Prostate gland (tissue), 2 donors: ENCODE results near the gene TBX3. TPM values are rescaled to one million over a fixed set of nuclear protein-coding genes. Genes with fewer than 3 reads are reported as not detected.

Experiments
- DNase-seq: peaks from one replicate; pipeline ENCODE4 v3.0.0-alpha.2; 2019; ENCODE audit warnings: low spot score
- H3K27ac ChIP-seq, 2 donors: fragments of 200-600 bp; sonication (generic); 2 replicates each; pipeline ENCODE4 v1.5.1; 2017 to 2019
- H3K27me3 ChIP-seq: fragments of 200-600 bp; sonication (generic); replicated peaks from 2 replicates; pipeline ENCODE4 v1.5.1; 2019; ENCODE audit not compliant: insufficient read depth
- H3K36me3 ChIP-seq, 2 donors: fragments of 200-600 bp; sonication (generic); 1 replicate in 1 of 2; 2 replicates in 1 of 2; pipeline versions ENCODE4 v1.5.1 to v1.8.1; 2017 to 2019
- H3K4me1 ChIP-seq: fragments of 200-600 bp; sonication (generic); replicated peaks from 2 replicates; pipeline ENCODE4 v1.5.1; 2019
- H3K4me3 ChIP-seq, 2 donors: fragments of 200-600 bp; sonication (generic); 2 replicates each; pipeline ENCODE4 v1.5.1; 2017 to 2019
- H3K9me3 ChIP-seq: fragments of 200-600 bp; sonication (generic); 2 replicates; pipeline ENCODE4 v1.5.1; 2017
- POLR2A ChIP-seq: fragments of 450-650 bp; IDR thresholded peaks from one replicate; pipeline ENCODE4 v1.6.1; 2016; ENCODE audit warnings: antibody characterized with exemption, mild to moderate bottlenecking
- POLR2AphosphoS5 ChIP-seq: sonication (generic); formaldehyde crosslinking; IDR thresholded peaks from one replicate; pipeline ENCODE4 v1.6.1; 2017; ENCODE audit warnings: antibody characterized with exemption
- intact Hi-C: fragments of 100-400 bp; cut with DNase I; formaldehyde crosslinking; loops from one replicate; pipeline ENCODE4 v1.14.2; 2022
- small RNA-seq, 2 donors: library from RNA; depleted of rRNA; stranded (forward); fragments of <200 nt; gene quantifications; one replicate each; pipeline ENCODE3, GENCODE V24; 2016
- total RNA-seq, 2 donors: library from RNA; depleted of rRNA; stranded (reverse); fragments of >200 nt; gene quantifications; one replicate each; pipeline ENCODE4 v1.1.0, GENCODE V29; 2016
- TF ChIP-seq, protein P1 (sequence below), 4 experiments: fragments of 200-600 bp in 2 of 4; fragments of 450-650 bp in 2 of 4; sonication (generic) in 2 of 4; IDR thresholded peaks; 1 replicate in 3 of 4; 2 replicates in 1 of 4; pipeline ENCODE4 v1.5.1; 2016 to 2019; ENCODE audit warnings: antibody characterized with exemption in 4 of 4, mild to moderate bottlenecking in 2 of 4, moderate library complexity in 2 of 4

TBX3 gene
- total RNA-seq, 2 donors from 2014 or later: 155 to 259 TPM

DNA sequence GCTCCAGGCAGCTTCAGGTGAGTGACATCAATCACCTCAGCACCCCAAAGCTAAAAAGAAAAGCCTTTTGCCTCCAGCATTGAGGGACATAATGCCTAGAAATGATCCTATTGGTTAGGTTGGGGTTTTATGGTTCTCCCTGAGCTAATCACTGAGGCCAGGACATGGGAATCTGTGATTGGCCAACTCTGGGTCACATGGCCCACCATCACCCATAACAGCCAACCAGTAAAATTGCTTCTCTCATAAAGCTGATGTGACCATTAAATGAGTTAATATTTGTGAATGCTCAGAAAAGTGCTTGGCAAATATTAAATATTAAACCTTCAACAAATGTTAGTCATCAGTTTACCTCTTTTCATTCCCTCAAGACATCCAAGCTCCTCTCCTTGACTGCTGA is 60.2 kb downstream of the TBX3 start:
- no peak overlapping the region for H3K27ac ChIP-seq
- DNase-seq: no peak
- H3K27me3 ChIP-seq: no peaks in the 10 kb centered on the region
- no peaks in the 10 kb centered on the region for H3K4me1 ChIP-seq
- TF ChIP-seq, protein P1, sequence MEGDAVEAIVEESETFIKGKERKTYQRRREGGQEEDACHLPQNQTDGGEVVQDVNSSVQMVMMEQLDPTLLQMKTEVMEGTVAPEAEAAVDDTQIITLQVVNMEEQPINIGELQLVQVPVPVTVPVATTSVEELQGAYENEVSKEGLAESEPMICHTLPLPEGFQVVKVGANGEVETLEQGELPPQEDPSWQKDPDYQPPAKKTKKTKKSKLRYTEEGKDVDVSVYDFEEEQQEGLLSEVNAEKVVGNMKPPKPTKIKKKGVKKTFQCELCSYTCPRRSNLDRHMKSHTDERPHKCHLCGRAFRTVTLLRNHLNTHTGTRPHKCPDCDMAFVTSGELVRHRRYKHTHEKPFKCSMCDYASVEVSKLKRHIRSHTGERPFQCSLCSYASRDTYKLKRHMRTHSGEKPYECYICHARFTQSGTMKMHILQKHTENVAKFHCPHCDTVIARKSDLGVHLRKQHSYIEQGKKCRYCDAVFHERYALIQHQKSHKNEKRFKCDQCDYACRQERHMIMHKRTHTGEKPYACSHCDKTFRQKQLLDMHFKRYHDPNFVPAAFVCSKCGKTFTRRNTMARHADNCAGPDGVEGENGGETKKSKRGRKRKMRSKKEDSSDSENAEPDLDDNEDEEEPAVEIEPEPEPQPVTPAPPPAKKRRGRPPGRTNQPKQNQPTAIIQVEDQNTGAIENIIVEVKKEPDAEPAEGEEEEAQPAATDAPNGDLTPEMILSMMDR (IDR thresholded peaks at IDR 0.05): no peak
- TF ChIP-seq POLR2AphosphoS5 (no peak), POLR2A (no peak)
- no peak overlapping the region for H3K4me3 ChIP-seq
- intact Hi-C loops: loop anchor here (5.0 kb wide), 1 partner anchor 1294 kb away; no protein-coding TSS in a partner anchor
- no peaks in the 10 kb centered on the region for H3K36me3 ChIP-seq
- H3K9me3 ChIP-seq: no peaks in the 10 kb centered on the region

Small RNAs within 50 kb of the gene (small RNA-seq; reads per million reads assigned to genes)
- gene RF00019: 0 reads per million in 2 donors
